PFSK-1 (cell line): ENCODE measurements around the gene MEGF6.

Experiments
- POLR2AphosphoS5 ChIP-seq: IDR thresholded peaks from 2 replicates; pipeline ENCODE4 v1.6.1; 2012; ENCODE audit warnings: low read depth, mild to moderate bottlenecking, control low read depth, low read length, moderate library complexity
- SIN3A ChIP-seq: IDR thresholded peaks from 2 replicates; pipeline ENCODE4 v1.6.1; 2012; ENCODE audit warnings: mild to moderate bottlenecking, low read length, moderate library complexity, borderline replicate concordance; ENCODE audit not compliant: insufficient read depth
- TAF1 ChIP-seq: IDR thresholded peaks from 2 replicates; pipeline ENCODE4 v1.6.1; 2012; ENCODE audit warnings: low read length, control low read depth, borderline replicate concordance; ENCODE audit not compliant: insufficient read depth

GRCh38 chr1:3604468-3604974 lies 6.8 kb downstream of the MEGF6 start:
- TF ChIP-seq POLR2AphosphoS5 = no peak
- no peak for TF ChIP-seq SIN3A
- TF ChIP-seq TAF1 = no peak
